ENCODE measurements around the gene KRT9.
A peak's percentile ranks its signal among the peaks of the same experiment; 100 is the strongest.
"Not testable (repeated sequence)": the region's sequence is repeated elsewhere in the genome, so short reads cannot be mapped to it uniquely, and the experiment has no call there.

The KRT9 gene

DNA sequence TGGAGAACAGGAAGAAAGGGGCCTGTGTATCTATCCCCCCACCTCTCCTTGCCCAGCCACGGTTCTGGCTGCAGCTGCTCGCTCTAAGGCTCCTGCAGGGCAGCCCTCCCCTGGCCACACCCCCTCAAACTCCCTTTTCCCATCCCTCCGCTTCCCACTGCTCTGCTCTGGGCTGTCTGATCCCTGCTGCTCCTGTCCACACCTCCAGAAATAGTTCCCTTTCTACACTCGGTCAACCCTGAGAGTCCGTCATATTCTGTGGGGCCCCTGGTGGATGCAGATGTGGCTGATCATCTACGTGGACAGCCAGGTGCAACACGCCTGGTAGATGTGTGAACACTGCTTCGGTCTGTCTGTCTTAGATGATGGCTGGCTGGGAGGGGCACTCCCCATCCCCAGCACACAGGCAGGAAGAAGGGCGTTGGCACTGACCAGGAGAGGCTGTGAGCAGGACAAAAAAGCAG, 24.4 kb downstream of the KRT9 start:
- peaks cover 4% of the 10 kb centered on the region for H3K9me3 Mint-ChIP-seq
- no peaks in the 10 kb centered on the region for H3K36me3 Mint-ChIP-seq
- H3K27me3 Mint-ChIP-seq: peaks cover 57% of the 10 kb centered on the region
- peaks cover 20% of the 10 kb centered on the region for H3K4me1 Mint-ChIP-seq
- H3K4me3 Mint-ChIP-seq: no peak overlapping the region
- ATAC-seq: no peak
- no peak overlapping the region for H3K27ac Mint-ChIP-seq

- Mint-ChIP-seq H3K36me3 (no peaks in the 10 kb centered on the region), H3K9me3 (peaks cover 4% of the 10 kb centered on the region), H3K27ac (no peak overlapping the region), H3K27me3 (peaks cover 51% of the 10 kb centered on the region), H3K4me1 (peaks cover 20% of the 10 kb centered on the region), H3K4me3 (no peak overlapping the region)
- ATAC-seq: no peak
These were observed 25.0 kb downstream of the KRT9 start for GRCh38 chr17:41546819-41547218.

DNA sequence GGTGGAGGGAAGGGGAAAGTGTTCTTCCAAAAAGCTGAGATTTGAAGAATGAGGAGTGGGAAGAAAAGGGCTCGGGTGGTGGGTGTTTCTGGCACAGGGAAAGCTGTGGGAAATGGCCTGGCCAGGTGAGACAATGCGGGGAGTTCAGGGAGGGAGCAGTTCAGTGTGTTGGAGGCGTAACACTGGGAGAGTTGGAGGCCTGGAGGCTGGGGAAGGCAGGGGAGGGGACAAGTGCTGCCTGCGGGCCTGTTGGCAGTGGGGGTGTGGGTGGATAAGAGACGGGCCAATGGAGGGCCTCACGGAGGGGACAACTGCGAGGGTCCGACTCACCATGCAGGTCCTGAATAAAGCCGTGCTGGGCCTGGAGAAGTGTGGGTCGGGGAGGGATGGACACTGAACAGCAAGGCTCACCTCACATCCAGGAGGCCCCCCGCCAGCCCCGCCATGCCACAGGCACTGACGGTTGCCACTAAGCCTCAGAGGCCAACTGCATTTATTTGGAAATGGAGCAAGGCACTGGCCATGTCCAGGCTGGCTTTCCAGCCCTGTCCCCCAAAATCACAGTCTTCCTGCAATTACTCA, 25.9 kb downstream of the KRT9 start:
- no peak overlapping the region for H3K27ac Mint-ChIP-seq
- H3K4me1 Mint-ChIP-seq: peaks cover 20% of the 10 kb centered on the region
- no peak overlapping the region for H3K4me3 Mint-ChIP-seq
- ATAC-seq: no peak
- H3K36me3 Mint-ChIP-seq: no peaks in the 10 kb centered on the region
- H3K27me3 Mint-ChIP-seq: peaks cover 45% of the 10 kb centered on the region
- H3K9me3 Mint-ChIP-seq: peaks cover 4% of the 10 kb centered on the region

- no peaks in the 10 kb centered on the region for H3K36me3 Mint-ChIP-seq
- ATAC-seq: no peak
These were observed 26.9 kb downstream of the KRT9 start for GRCh38 chr17:41544935-41545334.

DNA sequence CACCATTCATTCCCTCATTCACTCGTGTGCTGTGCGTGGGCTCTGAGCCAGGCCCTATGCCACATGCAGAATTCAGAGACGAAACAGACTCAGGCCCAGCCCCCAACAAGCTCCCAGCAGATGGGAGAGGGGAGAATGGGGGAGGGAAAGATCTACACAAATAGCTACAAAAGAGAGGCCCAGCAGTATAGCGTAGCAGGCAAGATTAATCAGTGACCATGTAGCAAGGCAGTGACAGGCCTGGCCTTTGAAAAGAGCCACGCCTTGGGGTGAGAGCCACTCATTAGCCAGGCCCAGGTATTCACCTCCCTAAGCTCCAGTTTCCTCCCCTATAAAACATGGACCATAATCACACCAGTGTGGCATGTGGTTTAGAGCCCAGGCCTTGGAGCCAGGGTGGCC, 27.4 kb downstream of the KRT9 start:
- Mint-ChIP-seq H3K4me3 (no peak overlapping the region), H3K27ac (no peak overlapping the region), H3K9me3 (peaks cover 4% of the 10 kb centered on the region), H3K36me3 (no peaks in the 10 kb centered on the region), H3K4me1 (peaks cover 20% of the 10 kb centered on the region), H3K27me3 (peaks cover 42% of the 10 kb centered on the region)
- no peak for ATAC-seq

More at GRCh38 chr17:41544935-41545334, 26.9 kb downstream of the KRT9 start:
- Mint-ChIP-seq H3K4me3 (no peak overlapping the region), H3K4me1 (peaks cover 20% of the 10 kb centered on the region), H3K9me3 (peaks cover 4% of the 10 kb centered on the region), H3K27me3 (peaks cover 45% of the 10 kb centered on the region), H3K27ac (no peak overlapping the region)

DNA sequence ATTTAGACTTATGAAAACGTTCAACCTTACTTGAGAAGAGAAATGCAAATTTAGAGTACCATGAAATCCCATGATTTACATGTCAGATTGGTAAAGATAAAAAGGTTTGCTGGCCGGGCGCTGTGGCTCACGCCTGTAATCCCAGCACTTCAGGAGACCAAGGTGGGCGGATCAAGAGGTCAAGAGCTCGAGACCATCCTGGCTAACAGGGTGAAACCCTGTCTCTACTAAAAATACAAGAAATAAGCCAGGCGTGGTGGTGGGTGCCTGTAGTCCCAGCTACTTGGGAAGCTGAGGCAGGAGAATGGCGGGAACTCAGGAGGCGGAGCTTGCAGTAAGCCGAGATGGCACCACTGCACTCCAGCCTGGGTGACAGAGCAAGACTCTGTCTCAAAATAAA, 29.1 kb downstream of the KRT9 start:
- H3K27me3 Mint-ChIP-seq: peaks cover 35% of the 10 kb centered on the region
- H3K27ac Mint-ChIP-seq, H3K36me3 Mint-ChIP-seq, H3K4me1 Mint-ChIP-seq, H3K9me3 Mint-ChIP-seq, H3K4me3 Mint-ChIP-seq, ATAC-seq: not testable (repeated sequence)

DNA sequence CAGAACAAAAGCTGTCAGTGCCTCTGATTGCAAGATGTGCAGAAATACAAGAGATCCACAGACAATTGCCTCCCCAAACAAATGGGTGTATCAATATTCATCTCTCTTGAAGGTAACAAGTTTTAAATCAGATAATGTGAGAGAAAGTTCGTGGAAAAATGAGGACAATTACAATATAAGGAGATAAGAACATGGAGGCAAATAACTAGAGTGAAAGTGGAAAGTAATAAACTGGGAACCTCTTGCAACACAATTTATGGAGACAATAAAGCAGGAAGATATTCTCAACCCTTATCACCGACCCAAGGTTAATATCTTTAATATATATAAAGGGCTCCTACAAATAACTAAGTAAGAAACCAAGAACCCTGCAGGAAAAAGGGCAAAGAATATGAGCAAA, 29.5 kb downstream of the KRT9 start:
- peaks cover 4% of the 10 kb centered on the region for H3K9me3 Mint-ChIP-seq
- H3K27ac Mint-ChIP-seq: no peak overlapping the region
- no peaks in the 10 kb centered on the region for H3K36me3 Mint-ChIP-seq
- no peak overlapping the region for H3K4me3 Mint-ChIP-seq
- H3K4me1 Mint-ChIP-seq: no peaks in the 10 kb centered on the region
- H3K27me3 Mint-ChIP-seq: peaks cover 35% of the 10 kb centered on the region
- ATAC-seq: no peak

- Mint-ChIP-seq H3K36me3 (no peaks in the 10 kb centered on the region), H3K9me3 (no peaks in the 10 kb centered on the region), H3K4me3 (no peak overlapping the region), H3K27ac (no peak overlapping the region), H3K4me1 (no peaks in the 10 kb centered on the region), H3K27me3 (peaks cover 31% of the 10 kb centered on the region)
- ATAC-seq: no peak
These were observed 30.8 kb downstream of the KRT9 start for GRCh38 chr17:41540921-41541625.

GRCh38 chr17:41539979-41540701, 31.7 kb downstream of the KRT9 start:
- no peaks in the 10 kb centered on the region for H3K4me1 Mint-ChIP-seq
- no peaks in the 10 kb centered on the region for H3K9me3 Mint-ChIP-seq
- no peak overlapping the region for H3K27ac Mint-ChIP-seq
- H3K4me3 Mint-ChIP-seq: no peak overlapping the region
- peaks cover 31% of the 10 kb centered on the region for H3K27me3 Mint-ChIP-seq
- H3K36me3 Mint-ChIP-seq: no peaks in the 10 kb centered on the region
- ATAC-seq: no peak

GRCh38 chr17:41539071-41539492, 32.8 kb downstream of the KRT9 start:
- Mint-ChIP-seq H3K4me1 (no peaks in the 10 kb centered on the region), H3K27me3 (peaks cover 37% of the 10 kb centered on the region), H3K36me3 (no peaks in the 10 kb centered on the region), H3K4me3 (no peak overlapping the region), H3K9me3 (no peaks in the 10 kb centered on the region), H3K27ac (no peak overlapping the region)
- ATAC-seq: no peak

DNA sequence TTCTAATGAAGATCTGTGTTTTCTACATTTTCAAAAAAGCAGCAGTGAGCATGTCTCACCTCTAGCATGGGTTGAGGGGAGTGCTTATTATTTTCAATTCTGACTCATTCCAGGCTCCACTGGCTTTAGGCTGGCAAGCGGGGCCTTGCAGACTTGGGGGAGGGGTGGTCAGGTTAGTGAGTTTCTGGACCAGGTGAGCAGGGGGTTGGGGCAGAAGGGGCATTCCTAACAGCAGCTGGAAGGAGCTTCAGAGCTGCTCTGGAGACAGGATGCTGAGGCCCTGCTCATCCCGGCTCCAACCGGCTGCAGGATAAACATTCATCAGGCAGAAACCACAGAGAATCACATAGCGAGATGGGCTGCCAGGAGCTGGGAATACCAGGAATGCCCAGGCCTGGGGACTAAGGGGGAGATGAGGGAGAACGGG, 33.3 kb downstream of the KRT9 start:
- H3K27me3 Mint-ChIP-seq: peaks cover 42% of the 10 kb centered on the region
- no peak for ATAC-seq
- no peaks in the 10 kb centered on the region for H3K36me3 Mint-ChIP-seq
- no peak overlapping the region for H3K27ac Mint-ChIP-seq
- no peak overlapping the region for H3K4me3 Mint-ChIP-seq
- H3K9me3 Mint-ChIP-seq: no peaks in the 10 kb centered on the region
- no peaks in the 10 kb centered on the region for H3K4me1 Mint-ChIP-seq

DNA sequence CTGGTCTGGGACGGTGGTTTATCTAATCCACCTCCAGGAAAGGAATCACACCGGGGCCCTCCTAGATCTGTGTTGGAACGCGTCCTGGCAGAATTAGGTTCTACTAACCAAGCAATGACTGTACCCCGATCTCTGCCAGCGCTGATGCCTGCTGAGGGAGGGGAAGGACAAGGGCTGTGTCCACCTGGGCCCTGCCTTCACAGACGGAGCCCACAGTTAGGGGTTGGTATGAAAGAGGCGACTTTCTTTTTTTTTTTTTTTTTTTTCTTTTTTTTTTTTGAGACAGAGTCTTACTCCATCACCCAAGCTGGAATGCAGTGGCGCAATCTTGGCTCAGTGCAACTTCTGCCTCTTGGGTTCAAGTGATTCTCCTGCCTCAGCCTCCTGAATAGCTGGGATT, 33.9 kb downstream of the KRT9 start:
- H3K4me3 Mint-ChIP-seq: no peak overlapping the region
- H3K27me3 Mint-ChIP-seq: peaks cover 48% of the 10 kb centered on the region
- no peak overlapping the region for H3K27ac Mint-ChIP-seq
- no peak for ATAC-seq
- no peaks in the 10 kb centered on the region for H3K36me3 Mint-ChIP-seq
- no peaks in the 10 kb centered on the region for H3K9me3 Mint-ChIP-seq
- no peaks in the 10 kb centered on the region for H3K4me1 Mint-ChIP-seq

DNA sequence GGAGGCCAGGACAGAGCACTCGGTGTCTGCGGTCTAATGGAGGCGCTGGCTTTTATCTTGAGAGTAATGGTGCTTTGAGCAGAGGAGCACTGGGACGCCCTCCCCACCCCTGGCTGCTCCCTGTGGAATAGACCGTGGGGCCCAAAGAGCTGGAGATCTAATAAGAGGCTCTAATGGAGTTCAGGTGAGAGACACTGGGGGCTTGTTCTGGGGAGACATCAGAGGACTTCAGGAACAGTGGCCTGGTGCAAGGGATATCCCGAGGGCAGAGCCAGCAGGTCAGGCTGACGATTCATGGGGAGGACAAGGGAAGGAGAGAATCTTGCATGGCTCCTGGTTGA, 34.3 kb downstream of the KRT9 start:
- no peaks in the 10 kb centered on the region for H3K9me3 Mint-ChIP-seq
- ATAC-seq: no peak
- H3K4me3 Mint-ChIP-seq: no peak overlapping the region
- H3K27me3 Mint-ChIP-seq: peaks cover 52% of the 10 kb centered on the region
- H3K27ac Mint-ChIP-seq: no peak overlapping the region
- H3K4me1 Mint-ChIP-seq: no peaks in the 10 kb centered on the region
- no peaks in the 10 kb centered on the region for H3K36me3 Mint-ChIP-seq

DNA sequence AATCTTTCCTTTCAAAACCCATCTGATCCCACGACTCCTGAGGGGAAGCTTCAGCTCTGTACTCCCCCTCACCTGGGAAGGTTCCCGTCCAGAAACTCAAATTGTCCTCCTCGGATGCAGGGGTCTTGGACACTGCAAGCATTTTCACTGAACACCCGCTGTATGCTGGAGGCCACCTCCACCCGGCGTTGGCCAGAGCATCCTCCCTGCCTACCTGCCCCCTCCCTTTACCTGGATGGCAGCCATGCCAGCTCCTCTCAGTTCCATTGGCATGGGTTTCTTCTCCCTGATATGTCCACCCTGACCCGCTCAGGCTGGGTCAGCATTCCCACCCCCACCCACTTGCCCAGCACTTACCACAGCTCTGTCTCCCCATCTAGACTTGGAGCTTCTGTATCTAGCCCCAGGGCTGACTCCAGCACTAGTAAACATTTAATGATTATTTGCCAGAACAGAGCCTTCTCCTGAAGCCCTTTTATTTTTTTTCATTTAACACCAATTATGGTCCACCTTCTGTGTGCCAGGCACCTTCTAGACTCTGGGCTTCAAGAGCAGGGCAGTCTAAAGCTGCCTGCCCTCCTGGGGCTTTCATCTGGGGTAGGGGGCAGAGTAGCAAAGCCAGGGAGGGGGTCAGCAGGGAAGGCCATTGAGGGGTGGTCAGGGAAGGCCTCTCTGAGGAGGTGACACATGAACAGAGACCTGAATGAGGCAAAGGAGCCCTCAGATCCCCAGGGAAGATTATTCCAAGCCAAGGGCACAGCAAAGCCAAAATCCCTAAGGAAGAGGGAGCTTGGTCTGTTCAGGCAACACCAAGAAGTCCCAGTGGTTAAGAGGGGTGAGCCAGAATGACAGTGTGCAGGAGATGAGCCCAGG, 34.9 kb downstream of the KRT9 start:
- H3K27ac Mint-ChIP-seq: no peak overlapping the region
- H3K36me3 Mint-ChIP-seq: no peaks in the 10 kb centered on the region
- H3K4me1 Mint-ChIP-seq: no peaks in the 10 kb centered on the region
- peaks cover 58% of the 10 kb centered on the region for H3K27me3 Mint-ChIP-seq
- no peaks in the 10 kb centered on the region for H3K9me3 Mint-ChIP-seq
- H3K4me3 Mint-ChIP-seq: no peak overlapping the region
- peak; percentile 18 for ATAC-seq
